Osteocyte (in vitro differentiated cells): ENCODE results near the gene MSMB. TPM values are rescaled to one million over a fixed set of nuclear protein-coding genes. Genes with fewer than 3 reads are reported as not detected.

ENCODE experiments used
- DNase-seq: peaks from one replicate; pipeline ENCODE4 v3.0.0; 2021; ENCODE audit warnings: mixed read lengths; ENCODE audit not compliant: unreplicated experiment; ENCODE audit errors: extremely low spot score
- H3K27ac Mint-ChIP-seq: one replicate; pipeline ENCODE4 v1.8.0; 2021; ENCODE audit warnings: mild to moderate bottlenecking, mixed read lengths; ENCODE audit not compliant: unreplicated experiment
- H3K27me3 Mint-ChIP-seq: one replicate; pipeline ENCODE4 v1.8.0; 2021; ENCODE audit warnings: mixed read lengths; ENCODE audit not compliant: unreplicated experiment
- H3K36me3 Mint-ChIP-seq: one replicate; pipeline ENCODE4 v1.8.0; 2021; ENCODE audit warnings: mixed read lengths; ENCODE audit not compliant: unreplicated experiment
- H3K4me1 Mint-ChIP-seq: one replicate; pipeline ENCODE4 v1.8.0; 2021; ENCODE audit warnings: mixed read lengths; ENCODE audit not compliant: unreplicated experiment
- H3K4me3 Mint-ChIP-seq: one replicate; pipeline ENCODE4 v1.8.0; 2021; ENCODE audit warnings: mild to moderate bottlenecking, moderate library complexity, mixed read lengths; ENCODE audit not compliant: unreplicated experiment
- H3K9me3 Mint-ChIP-seq: one replicate; pipeline ENCODE4 v1.8.0; 2021; ENCODE audit warnings: mixed read lengths; ENCODE audit not compliant: unreplicated experiment
- total RNA-seq: library from RNA; stranded (reverse); gene quantifications from 2 replicates; pipeline ENCODE4 v1.2.1, GENCODE V29; 2021
- TF ChIP-seq, protein P1 (sequence below): fragments of 200-600 bp; sonication (generic); IDR thresholded peaks from 2 replicates; pipeline ENCODE4 v1.5.0; 2021; ENCODE audit warnings: antibody characterized with exemption, mild to moderate bottlenecking, moderate library complexity

The MSMB gene
- total RNA-seq, 1 donor from 2014 or later = not detected

DNA sequence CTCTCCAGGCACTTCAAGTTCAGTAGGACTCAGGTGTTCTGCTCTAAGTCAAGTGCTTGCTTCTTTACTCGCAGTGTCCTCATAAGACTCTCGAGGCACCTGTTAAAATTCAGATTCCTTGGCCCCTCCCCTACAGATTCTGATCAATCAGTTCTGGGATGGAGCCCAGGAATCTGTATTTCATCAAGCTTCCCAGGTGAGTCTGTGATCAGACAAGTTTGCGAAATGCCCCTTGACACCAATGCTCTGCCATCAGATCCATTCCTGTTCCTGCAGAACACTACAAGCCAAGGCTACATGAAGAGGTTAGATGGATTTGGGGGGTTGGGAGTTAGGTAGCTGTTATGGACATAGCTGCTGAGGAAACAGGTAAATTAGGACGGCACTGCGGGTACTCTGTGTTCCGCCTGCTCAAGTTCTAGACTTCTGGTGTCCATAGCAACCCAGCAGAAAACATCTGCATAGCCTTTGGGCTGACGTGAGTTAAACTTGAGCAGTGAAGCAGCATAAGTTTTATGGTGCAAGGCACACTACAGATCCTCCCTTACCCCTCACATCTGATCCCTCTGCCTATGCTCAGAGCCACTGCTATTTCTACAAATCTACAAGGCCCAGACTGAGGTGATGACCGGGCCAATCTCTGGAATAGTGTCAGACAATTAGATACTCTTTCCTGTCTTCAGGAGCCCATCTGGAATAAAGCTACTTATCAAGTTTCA is 8.8 kb downstream of the MSMB start:
- DNase-seq = no peak
- TF ChIP-seq, protein P1, sequence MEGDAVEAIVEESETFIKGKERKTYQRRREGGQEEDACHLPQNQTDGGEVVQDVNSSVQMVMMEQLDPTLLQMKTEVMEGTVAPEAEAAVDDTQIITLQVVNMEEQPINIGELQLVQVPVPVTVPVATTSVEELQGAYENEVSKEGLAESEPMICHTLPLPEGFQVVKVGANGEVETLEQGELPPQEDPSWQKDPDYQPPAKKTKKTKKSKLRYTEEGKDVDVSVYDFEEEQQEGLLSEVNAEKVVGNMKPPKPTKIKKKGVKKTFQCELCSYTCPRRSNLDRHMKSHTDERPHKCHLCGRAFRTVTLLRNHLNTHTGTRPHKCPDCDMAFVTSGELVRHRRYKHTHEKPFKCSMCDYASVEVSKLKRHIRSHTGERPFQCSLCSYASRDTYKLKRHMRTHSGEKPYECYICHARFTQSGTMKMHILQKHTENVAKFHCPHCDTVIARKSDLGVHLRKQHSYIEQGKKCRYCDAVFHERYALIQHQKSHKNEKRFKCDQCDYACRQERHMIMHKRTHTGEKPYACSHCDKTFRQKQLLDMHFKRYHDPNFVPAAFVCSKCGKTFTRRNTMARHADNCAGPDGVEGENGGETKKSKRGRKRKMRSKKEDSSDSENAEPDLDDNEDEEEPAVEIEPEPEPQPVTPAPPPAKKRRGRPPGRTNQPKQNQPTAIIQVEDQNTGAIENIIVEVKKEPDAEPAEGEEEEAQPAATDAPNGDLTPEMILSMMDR = no peak
- H3K9me3 Mint-ChIP-seq = no peaks in the 10 kb centered on the region
- no peak overlapping the region for H3K4me3 Mint-ChIP-seq
- no peak overlapping the region for H3K27ac Mint-ChIP-seq
- no peaks in the 10 kb centered on the region for H3K36me3 Mint-ChIP-seq
- peaks cover 2% of the 10 kb centered on the region for H3K4me1 Mint-ChIP-seq
- peaks cover 16% of the 10 kb centered on the region for H3K27me3 Mint-ChIP-seq

DNA sequence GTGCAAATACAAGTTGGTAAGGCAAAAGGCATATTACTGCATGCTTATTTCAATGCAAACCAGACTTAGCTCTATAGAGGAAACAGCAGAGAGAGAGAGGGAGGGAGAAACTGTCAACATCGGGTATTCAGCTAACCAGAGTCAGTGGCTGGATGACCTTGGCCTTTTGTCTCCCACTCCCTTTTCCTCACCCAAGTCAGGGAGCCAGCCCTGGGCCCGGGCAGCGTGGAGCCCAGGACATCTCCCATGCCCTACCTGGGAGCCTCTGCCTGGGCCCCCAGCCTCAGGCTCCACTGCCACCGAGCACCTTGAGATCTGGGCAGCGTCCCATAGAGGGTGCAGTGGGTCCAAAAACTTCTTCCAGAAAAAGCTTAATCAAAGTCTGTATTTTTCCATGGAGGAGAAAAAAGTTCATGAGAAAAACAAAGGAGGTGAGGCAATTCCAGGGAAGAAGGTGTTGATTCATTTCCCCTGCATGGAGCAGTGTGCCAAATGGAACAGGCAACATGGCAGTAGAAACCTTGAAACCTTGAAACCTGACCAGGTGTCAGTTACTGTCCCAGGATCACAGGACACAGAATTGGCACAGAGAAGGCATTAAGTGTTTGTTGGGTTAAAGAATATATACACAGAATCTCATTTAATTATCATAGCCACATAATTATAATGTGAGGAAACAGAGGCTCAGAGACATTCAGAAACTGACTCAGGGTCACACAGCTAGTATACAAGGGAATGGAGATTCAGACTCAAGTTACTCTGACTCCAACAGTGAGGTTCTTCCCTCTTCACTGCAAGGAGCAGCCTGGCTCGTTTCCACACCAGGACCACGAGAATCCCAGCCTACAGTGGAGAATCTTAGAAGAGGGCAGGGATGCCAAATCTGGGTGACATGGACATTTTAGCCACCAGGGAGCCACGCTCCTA is 9.9 kb downstream of the MSMB start:
- Mint-ChIP-seq H3K36me3 (peaks cover 3% of the 10 kb centered on the region), H3K4me1 (peaks cover 4% of the 10 kb centered on the region), H3K4me3 (no peak overlapping the region), H3K27me3 (peaks cover 10% of the 10 kb centered on the region), H3K9me3 (no peaks in the 10 kb centered on the region), H3K27ac (no peak overlapping the region)
- DNase-seq = no peak
- TF ChIP-seq, protein P1 = no peak

DNA sequence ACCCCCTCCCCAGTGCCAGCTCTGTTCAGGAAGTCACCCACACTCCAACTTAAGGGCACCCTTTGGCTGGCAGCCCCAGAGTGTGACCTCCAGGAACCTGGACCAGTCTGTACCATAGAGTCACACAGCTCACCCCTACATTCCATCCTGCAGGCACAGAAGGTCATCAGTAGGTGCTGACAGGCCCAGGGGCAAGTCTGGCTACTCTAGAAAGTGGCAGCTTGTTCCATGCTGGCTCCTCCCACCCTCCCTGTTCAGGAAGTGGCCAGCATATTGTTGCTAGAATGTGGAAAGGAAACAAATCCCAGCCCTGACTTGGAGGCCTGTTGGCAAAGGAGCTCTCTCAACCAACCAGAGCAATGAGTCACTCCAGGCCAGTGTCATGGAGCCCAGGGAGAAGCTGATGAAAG is 12.5 kb downstream of the MSMB start:
- TF ChIP-seq, protein P1 = no peak
- Mint-ChIP-seq H3K4me1 (peaks cover 21% of the 10 kb centered on the region), H3K9me3 (no peaks in the 10 kb centered on the region), H3K4me3 (no peak overlapping the region), H3K36me3 (peaks cover 3% of the 10 kb centered on the region), H3K27ac (no peak overlapping the region), H3K27me3 (peaks cover 2% of the 10 kb centered on the region)
- DNase-seq = no peak

DNA sequence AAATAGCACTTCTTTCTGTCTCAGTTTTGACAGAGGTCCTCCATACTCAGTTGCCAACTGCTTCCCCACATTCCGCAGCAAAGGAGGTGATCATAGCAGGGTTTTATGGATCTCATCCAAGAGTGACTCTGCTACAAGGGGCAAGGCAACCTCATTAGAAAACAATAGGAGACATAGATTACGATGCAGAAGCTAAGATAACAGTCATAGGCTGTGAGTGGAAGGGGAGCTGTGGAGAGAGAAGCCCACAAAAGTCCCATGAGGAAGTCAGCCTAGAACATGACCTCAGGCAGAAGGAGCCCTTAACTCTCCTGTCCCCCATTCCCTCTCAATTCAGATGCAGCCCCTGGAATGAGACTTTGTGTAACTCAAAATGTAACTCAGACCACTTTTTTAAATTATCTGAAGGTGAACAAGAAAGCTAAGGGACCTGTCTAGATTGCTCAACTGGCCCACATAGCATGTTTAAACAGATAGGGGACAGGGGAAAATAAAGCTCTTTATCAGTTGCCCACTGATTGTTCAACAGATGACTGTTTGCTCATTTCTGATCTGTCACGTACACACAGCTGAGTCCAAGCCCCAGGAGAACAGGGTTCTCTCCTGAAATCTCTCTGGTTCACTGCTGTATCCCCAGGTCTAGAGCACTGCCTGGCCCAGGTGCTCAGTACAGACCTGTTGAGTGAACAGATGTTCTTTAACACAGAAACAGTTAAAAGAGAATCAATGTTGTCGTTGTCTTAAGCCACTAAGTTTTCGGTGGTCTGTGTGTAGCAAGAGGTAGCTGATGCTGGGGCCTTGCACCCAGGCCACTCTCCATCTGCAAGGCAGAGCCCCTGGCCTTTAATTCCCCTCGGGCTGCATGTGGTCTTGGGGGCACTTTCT is 14.2 kb downstream of the MSMB start:
- Mint-ChIP-seq H3K9me3 (no peaks in the 10 kb centered on the region), H3K36me3 (peaks cover 3% of the 10 kb centered on the region), H3K27ac (peak overlapping the region; percentile 48), H3K4me1 (peaks cover 33% of the 10 kb centered on the region), H3K4me3 (no peak overlapping the region), H3K27me3 (no peaks in the 10 kb centered on the region)
- TF ChIP-seq, protein P1 = no peak
- no peak for DNase-seq
